Measurements from ENCODE around the gene FAM163B.

The FAM163B gene

DNA sequence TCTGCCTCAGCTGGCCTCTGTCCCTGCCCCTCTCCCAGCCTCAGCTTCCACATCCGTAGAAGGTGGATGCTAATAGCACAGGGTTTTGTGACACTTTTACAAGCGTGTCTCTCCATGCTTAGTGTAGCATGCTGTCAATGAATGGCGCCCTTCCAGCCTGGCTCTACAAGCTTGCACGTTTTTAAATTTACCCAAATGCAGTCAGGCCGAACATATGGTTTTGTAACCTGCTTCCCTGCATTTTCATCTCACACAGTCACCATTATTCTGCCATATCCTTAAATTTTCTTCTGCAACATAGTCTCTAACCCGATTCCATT is 28.8 kb downstream of the FAM163B start:
- no peak for DNase-seq

DNA sequence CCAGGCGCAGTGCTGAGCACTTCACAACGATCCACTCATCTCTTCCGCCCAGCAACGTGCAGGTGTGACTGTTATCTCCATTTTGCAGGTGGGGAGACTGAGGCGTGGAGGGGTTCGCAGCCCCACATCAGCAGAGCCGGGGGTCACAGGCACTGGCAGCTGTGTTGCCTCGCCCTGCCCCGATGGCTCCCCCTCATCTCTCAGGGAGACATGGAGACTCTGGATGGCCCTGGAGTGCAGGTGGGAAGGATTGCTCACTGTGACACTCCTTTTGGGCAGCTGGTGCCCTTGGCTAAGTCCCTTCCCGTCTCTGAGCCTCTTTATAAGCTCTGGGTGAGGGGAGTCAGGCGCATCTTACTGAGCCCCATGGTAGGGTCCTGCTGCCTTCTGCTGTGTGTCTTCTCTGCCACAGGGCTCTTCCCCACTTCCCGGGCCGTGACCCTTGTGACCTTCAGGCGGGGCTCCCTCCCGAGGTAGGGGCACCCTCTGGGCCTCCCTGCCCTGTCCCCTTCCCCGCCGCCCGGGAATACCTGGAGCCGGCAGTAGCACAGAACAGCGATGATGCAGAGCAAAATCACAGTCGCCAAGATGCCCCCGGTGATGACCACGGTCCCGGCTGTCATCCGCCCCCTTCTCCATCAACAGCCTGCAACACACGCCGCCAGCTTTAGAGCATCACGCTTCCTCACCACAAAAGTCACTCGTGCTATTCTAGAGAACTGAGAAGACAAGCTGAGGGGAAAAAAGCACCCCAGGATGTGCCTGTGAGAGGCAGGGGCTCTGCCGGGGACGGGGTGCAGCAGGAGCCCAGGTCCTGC is 29.4 kb downstream of the FAM163B start:
- peak; percentile 34 for DNase-seq

DNA sequence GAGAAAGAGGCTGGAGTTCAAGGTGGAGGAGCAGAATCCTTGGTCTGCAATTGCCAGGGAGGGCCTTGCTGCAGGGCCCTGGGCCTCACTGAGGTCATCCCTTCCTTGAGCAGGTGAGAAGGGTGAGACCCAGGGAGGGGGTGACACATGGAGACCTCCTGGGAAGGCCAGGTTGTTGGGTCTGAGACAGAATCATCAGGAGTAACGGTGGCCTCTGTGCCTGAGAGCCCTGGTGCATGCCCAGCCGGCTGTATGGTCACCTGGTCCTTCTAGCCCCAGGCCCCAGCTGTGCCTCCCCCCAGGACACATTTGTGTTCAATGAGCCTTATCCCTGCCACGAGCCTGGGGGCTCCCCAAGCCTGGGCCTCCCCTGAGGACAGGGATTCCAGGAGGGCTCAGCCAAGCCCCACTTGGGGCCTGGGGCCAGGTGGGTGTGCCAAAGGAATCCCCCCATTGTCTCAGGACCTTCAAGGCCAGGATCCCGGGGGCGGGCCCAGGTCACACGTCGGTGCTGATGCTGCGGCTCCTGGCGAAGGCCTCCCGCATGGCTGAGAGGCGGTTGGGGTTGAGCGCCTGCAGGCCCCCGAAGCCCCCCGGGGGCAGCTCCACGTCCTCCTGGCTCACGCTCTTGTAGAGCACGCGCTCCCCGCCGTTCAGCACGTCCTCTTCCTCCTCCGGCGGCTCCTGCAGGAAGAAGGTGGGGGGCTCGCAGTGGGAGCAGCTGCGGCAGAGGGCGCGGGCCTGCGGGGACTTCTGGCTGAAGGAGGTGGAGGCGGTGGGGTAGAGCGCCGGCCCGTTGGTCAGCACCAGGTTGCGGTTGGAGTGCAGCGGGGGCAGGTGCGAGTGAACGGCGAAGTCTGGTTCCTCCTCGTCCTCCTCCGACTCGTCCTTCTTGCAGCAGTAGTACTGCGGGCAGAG is 30.4 kb downstream of the FAM163B start:
- no peak for DNase-seq

DNA sequence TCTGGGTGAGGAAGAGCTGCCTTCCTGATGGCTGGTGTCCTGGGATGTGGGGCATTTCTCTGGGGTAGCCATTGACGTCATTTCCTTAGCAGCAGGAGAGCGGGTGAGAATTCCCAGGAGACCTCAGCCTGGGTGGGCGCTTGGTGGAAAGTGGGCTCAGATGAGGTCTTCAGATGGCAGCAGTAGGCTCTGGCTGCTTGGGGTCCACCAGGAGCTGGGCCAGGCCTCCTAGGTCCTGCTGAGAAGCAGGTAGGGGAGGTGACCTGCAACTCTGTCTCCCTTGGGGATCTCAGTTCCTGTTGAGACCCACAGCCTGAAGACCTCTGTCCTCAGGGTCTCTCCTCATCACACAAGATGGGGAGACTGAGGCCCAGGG is 31.5 kb downstream of the FAM163B start:
- DNase-seq, result no peak

DNA sequence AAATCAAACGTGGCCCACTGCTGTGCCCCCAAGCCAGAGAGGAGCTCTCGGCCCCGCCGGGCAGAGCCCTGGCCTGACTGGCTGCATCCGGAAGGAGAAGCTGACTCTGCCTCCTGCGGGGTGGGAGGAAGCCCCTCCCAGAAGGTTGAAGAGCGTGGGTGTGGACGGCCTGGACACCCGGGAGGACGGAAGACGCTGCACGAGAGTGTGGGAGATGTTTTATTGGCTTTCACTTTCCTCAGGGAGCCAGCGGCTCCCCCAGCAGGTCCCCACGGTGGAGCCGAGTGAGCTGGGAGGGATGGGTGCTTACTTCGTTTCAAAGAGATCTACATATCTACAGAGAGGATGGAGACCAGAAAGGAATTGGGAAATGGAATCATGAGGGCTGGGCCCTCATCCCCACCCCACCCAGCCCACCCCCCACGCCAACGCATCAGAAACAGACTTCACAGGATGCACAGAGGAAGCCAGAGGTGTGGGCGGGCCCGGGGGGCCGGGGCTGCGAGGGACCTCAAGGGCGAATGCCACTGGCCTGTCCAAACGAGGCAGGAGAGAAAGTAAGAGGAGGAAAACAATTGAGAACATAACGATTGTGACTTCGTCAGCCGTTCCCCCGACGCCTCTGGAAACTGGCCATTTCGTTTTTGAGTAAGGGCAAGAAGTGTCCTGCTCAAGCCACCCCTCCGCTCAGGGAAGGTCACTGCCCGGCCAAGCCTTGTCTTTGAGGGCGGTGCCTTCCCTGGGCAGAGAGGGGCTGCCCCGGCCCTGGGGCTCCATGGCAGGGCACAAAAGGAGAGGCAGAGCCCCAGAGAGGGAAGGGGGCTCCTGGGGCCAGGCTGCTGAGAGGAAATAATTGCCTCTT is 32.1 kb downstream of the FAM163B start:
- DNase-seq, result no peak

DNA sequence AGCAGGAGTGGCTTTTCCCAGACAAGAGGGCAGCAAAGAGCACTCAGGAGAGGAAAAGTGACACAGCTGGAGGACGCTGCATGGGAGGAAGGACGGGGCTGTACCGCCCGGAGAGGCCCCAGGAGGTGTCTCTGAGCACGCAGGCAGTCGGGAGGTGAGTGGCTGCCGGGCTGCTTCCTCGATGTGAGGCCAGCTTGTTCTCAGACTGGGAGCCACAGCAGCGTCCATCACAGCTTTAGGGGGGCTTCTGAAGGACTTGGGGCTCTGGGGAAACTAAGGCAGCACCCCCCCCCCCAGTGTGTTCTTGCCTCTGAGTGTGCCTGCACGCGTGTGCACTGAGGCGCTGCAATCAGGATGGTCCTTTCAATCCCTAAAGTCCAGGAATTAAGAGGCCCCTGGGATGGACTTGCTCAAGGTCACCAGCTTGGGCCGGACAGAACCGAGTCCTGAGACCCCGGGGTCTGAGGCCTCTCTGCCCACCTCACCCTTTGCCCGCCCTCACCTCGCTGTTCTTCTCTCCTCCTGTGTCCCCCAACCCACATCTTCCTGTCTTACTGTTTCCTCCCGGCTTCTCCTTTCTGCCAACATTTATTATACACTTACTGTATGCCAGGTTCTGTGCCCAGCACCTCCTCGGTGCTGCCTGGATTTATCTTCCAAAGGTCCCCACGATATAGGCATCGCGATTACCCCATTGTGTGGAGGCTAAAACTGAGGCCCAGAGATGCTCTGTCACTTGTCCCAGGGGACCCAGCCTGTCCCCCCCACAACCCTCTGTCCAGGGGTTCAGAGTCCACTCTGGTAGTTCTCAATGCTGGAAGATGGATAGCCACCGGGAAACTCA is 32.9 kb downstream of the FAM163B start:
- DNase-seq, result peak; percentile 17

DNA sequence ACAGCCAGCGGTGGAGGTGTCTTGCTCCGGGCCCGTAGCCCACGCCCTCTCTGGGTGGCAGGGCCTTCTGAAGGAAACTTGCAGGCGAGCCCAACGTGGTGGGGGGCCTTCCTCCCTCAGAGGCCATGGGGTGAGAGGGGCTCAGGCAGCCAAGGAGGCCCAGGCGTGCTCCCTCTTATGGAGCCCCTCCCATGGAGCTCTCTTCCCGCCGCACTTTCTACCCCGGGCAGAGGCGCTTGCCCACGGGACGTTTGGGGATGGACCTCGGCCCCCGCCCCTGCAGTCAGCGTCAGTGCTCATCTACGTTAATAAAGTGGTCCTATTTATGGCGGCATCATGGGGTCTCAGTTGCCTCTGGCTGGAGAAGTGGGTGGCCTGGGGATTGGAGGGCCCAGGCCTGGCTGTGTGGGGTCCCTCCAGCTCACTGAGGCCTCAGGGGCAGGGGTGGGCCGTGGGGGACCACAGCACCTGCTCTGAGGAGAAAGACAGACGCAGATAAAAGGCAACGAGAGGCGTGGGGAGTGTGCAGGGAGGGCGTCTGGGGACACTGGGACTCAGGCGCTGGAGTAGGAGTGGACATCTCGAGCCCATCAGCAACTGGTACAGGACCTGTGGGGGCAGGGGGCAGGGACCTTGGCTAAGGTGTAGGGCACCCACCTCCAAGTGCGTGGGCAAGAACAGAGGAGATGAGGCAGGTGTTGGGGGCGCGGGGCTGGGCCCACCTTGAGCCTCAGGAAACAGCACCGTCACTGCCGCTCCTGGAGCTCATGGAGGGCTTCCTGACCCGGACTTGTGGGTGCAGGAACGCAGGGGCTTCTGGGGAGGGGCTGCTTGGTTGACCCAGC is 33.8 kb downstream of the FAM163B start:
- DNase-seq, result no peak

DNA sequence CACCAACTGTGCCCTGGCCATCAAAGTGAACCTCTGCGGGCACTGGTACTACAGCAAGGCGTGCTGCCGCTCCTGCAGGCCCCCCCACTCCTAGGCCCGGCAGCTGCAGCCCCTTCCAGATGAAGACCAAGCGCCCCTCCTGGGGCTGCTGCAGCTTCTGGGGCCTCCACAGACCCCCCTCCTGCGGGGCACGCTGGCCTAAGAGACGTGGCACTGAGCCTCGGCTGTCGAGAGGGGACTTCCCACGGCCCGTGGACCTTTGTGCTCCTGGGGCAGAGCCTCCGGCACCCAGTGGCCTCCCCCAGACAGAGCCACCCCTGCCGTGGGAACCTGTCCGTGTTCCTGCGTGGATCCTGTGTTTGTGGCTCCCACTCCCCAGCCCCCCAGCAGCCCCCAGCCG is 34.4 kb downstream of the FAM163B start:
- no peak for DNase-seq

DNA sequence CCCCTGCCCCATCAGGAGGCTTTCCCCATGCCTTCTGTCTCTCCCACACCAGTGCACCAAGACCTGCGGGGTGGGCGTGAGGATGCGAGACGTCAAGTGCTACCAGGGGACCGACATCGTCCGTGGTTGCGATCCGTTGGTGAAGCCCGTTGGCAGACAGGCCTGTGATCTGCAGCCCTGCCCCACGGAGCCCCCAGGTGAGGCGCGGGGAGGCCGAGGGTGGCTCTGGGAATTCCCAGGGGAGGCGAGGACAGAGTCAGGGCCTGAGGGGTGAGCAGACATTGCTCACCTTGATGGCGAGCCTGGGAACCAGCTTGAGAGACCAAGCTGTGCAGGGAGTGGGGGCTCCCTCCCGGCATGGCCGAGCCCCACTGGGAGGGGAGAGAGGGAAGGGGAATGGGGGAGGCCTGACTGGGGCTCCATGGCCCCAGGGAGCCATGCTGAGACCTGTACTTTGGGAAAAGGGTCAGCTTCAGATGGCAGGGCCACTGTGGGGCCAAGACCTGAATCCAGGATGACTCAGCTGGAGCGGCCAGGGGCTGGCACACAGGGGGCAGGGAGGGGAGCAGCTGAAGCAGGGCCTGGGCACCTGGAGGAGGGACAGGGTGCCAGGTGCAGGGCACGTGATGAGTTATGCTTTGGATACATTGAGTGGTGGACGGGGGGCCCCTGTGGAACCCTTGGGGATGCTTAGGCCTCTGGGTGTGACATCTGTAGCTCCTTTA is 35.2 kb downstream of the FAM163B start:
- no peak for DNase-seq

DNA sequence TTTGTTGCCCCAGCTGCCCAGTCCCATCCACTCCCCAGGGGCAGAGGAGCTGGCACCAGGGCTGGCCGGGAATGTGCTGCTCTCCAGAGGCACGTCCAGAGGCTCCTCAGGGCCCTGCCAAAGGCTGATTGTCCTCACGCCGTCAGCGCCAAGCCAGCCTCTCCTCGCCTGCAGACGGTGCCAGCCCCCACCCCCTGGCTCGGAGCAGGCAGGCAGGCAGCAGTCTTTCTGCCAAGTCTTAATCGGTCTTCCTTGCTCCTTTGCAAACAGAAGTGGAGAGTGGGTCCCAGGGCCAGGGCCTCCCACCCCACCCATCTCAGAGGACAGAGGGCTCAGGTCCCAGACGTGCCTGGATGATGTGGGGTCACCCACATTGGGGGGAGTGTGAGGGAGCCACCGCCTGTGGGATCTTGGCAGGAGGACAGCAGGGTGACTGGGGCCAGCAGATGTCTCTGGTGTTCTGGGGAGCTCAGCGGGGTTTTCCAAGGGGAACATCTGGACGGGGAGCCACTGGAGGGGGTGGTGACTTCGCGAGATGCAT is 36.3 kb downstream of the FAM163B start:
- peak; percentile 50 for DNase-seq

DNA sequence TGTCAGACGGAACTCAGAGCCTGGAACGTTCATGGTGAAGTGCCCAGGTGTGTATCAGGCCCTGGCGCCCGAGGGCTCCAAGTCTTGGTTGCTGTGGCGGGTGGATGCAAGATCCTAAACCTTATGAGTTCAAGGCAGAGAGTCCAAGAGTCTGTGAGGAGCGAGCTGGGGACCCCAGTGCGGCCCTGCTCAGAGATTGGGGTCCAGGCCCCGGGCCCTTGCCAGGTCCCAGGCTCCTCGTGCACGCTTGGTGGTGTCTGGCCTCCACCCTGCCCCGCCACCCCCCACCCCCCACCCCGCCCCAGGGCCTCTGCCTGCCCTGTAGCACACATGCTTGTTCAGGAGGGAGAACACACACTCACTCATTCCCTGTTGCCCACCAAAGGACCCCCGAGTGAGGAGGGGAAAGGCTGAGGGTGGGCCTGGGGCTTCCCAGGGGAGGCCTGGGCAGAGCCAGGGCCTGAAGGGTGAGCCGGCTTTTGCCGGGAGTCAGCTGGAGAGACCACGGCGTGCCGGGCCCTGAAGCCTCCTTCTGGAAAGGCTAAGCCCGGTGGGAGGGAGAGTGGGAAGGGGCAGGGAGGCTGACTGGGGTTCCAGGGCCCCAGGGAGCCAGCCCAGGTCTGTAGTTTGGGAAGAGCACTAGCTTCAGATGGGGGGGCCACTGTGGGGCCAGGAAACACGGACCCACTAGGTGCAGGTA is 37.1 kb downstream of the FAM163B start:
- DNase-seq, result no peak

DNA sequence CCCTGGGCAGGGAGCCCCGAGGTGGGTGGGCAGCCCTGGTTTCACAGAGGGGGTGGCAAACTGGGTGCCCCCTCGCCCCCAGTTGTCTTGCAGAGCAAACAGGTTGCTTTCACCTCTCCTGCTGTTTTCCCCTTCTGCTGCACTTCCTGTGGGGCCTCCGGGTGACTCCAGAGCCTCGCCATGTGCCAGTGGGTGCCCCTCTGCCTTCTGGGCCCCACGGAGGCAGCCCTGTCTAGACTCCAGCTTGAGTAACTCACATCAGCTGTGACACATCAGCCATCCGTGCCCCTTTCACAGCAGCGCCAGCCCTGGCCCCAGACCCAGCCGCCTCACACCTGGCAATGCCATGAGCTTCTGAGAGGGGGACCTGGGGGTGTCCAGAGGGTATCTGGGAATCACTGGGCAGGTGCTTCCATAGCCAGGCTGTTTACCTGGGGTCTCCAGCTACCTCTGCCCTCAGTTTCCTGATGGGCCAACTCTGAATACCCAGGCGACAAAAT is 37.7 kb downstream of the FAM163B start:
- DNase-seq, result no peak

DNA sequence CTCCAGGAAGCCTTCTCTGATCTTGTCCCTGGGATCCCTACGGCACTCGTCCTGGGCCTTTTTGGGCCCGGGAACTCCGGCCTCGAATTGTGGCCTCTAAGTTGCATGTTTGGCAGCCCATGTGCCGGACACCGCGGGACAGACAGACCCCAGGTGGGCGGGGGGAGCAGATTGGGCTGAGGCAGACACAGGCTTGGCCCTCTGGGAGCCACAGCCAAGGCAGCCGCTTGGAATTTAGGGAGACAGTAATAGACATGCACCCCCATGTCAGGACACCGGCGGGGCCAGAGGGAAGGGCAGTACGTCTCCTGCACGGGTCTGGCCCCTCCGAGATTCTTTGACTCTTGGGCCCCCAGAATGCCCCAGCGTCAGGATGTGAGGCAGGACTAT is 38.5 kb downstream of the FAM163B start:
- DNase-seq, result no peak

DNA sequence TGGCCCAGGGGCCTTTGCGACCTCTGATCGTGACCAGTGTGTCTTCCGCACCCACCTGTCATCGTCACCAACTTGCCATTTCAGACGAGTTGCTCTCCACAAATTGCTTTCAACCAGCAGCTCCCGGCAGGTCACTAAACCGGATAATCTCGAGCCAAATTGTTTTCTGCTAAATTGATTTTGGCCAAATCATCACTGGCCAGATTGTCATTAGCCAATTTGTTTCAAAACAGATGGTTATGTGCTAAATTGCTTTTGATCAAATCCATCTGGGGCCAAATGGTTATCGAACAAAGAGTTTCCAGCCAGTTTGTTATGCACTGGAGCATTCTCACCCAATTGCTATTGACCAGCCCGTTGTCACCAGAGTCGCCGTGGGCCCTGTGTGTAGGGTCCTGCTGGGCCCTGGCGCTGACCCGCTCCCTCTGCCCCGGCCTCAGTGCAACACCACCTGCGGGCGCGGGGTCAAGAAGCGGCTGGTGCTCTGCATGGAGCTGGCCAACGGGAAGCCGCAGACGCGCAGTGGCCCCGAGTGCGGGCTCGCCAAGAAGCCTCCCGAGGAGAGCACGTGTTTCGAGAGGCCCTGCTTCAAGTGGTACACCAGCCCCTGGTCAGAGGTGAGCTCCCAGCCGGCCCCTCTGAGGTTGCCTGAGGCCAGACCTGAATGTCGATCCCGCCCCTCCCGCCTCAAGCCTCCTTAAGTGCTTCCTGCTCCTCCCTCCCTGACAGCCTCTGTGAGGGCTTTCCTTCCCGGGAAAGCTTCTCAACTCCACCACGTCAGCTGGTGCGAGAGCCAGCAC is 39.1 kb downstream of the FAM163B start:
- DNase-seq, result peak; percentile 86

DNA sequence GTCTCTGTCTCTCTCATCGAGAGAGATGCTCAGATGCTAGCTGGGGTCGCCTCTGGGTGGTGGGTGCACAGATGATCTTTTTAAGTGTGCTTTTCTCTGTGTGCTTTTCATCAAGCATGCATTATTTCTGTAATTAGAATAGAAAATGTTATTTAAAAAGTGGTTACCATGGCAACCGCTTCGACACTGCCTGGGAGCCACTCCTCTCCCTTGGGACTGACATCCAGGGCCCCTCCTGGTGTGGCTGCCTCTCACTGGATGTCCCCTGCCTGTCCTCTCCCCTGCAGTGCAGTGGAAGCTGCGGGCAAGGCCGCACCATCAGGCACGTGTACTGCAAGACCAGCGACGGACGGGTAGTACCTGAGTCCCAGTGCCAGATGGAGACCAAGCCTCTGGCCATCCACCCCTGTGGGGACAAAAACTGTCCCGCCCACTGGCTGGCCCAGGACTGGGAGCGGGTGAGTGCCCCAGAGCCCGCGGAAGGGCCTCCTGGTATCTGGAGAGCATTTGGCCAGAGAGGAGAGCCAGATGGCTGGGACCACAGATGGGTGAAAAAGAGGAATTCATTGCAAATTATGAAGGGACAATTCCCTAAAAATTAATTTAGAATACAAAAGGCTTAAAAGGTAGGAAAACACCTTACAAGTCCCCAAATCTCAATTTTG is 39.9 kb downstream of the FAM163B start:
- DNase-seq, result no peak

DNA sequence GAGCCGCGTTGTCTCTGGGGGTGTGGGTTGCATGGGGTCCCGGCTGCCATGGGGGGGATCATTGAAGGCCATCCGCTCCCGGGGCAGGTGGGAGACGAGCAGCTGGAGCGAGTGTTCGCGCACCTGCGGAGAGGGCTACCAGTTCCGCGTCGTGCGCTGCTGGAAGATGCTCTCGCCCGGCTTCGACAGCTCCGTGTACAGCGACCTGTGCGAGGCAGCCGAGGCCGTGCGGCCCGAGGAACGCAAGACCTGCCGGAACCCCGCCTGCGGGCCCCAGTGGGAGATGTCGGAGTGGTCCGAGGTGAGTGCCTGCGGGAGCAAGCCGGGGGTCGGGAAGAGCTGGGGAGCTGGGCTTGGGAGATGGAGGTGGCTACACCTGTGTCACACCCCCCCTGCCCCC is 41.0 kb downstream of the FAM163B start:
- no peak for DNase-seq

DNA sequence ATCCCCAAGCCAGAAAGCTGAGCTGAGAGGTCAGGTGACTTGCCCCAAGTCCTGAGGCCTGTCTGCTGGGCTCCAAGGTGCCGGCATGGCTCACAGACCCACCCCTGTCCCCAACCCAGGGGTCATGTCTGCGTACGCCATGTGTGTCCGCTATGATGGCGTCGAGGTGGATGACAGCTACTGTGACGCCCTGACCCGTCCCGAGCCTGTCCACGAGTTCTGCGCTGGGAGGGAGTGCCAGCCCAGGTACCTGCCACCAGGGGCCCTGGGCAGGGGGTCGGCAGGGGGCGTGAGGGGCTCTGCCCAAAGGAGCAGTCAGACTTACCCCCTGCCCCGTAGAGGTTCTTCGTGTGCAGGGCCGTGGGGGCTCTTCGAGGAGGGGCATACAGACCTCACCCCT is 42.4 kb downstream of the FAM163B start:
- no peak for DNase-seq

DNA sequence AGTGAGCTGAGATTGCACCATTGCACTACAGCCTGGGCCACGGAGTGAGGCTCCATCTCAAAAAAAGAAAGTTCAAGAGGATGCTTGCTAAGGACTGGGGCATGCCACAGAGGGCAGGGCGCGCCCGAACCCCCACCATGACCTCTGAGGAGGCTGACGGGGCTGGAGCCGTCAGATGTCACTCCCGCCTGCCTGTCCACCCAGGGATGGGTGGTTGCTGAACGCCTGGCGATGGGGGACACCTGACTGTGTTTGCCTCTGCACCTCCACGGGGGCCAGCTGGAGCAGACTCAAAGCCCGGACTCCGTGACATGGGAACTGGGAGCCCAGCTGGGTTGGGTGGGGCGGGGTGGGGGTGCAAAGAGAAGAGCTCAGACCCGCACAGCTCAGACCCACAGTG is 42.8 kb downstream of the FAM163B start:
- no peak for DNase-seq
